PC-3 (cell line): ENCODE measurements around the gene VTN.

Source experiments
- CTCF ChIP-seq: fragments of 300-600 bp; sonication (generic); conservative IDR thresholded peaks from 2 replicates; pipeline ENCODE4 v1.5.1; 2017; ENCODE audit warnings: antibody characterized with exemption, low read depth, mild to moderate bottlenecking, low read length
- EZH2 ChIP-seq: fragments of 300-600 bp; sonication (generic); IDR thresholded peaks from one replicate; pipeline ENCODE4 v1.6.1; 2017; ENCODE audit warnings: antibody characterized with exemption, mild to moderate bottlenecking, low read length; ENCODE audit not compliant: unreplicated experiment

- TF ChIP-seq EZH2 (no peak), CTCF (no peak)
These were observed 45.3 kb downstream of the VTN start for GRCh38 chr17:28324781-28325180.
